Neuronal stem cell (in vitro differentiated cells): ENCODE data around the gene DTX2.

Experiments
- DNase-seq: peaks from one replicate; pipeline ENCODE4 v3.0.0-alpha.2; 2013; ENCODE audit warnings: low spot score
- H2AFZ ChIP-seq: one replicate; pipeline ENCODE4 v1.6.1; 2013; ENCODE audit warnings: mild to moderate bottlenecking, low read length, inconsistent platforms
- H2AK5ac ChIP-seq: 2 replicates; pipeline ENCODE4 v1.6.1; 2013; ENCODE audit warnings: low read depth, mild to moderate bottlenecking, inconsistent platforms, low read length, moderate library complexity, mixed read lengths
- H2BK120ac ChIP-seq: 2 replicates; pipeline ENCODE4 v1.6.1; 2013; ENCODE audit warnings: low read depth, mild to moderate bottlenecking, inconsistent platforms, low read length, moderate library complexity, mixed read lengths
- H2BK12ac ChIP-seq: one replicate; pipeline ENCODE4 v1.6.1; 2013; ENCODE audit warnings: low read length, inconsistent platforms
- H2BK15ac ChIP-seq: 2 replicates; pipeline ENCODE4 v1.6.1; 2013; ENCODE audit warnings: mild to moderate bottlenecking, low read length, inconsistent platforms, mixed read lengths
- H2BK5ac ChIP-seq: one replicate; pipeline ENCODE4 v1.6.1; 2013; ENCODE audit warnings: inconsistent platforms, mild to moderate bottlenecking, low read length, moderate library complexity
- H3K14ac ChIP-seq: one replicate; pipeline ENCODE4 v1.6.1; 2013; ENCODE audit warnings: low read length, inconsistent platforms
- H3K18ac ChIP-seq: 2 replicates; pipeline ENCODE4 v1.6.1; 2013; ENCODE audit warnings: low read length, inconsistent platforms
- H3K23ac ChIP-seq: 2 replicates; pipeline ENCODE4 v1.6.1; 2013; ENCODE audit warnings: low read depth, mild to moderate bottlenecking, mixed read lengths, low read length, inconsistent platforms; ENCODE audit not compliant: poor library complexity
- H3K27ac ChIP-seq: replicated peaks from 3 replicates; pipeline ENCODE4 v1.5.1; 2013; ENCODE audit warnings: low read length, inconsistent platforms
- H3K27me3 ChIP-seq, 3 experiments: 2 replicates each; pipeline ENCODE4 v1.6.1; 2013; ENCODE audit warnings: low read length in 3 of 3, mild to moderate bottlenecking in 2 of 3, inconsistent platforms in 1 of 3, low read depth in 1 of 3, mixed read lengths in 1 of 3, moderate library complexity in 1 of 3; ENCODE audit not compliant: control insufficient read depth in 3 of 3, insufficient read depth in 3 of 3
- H3K36me3 ChIP-seq, 2 donors: replicated peaks in 1 of 2; 2 replicates each; pipeline ENCODE4 v1.6.1; 2013; ENCODE audit warnings: low read length in 2 of 2; ENCODE audit not compliant: control insufficient read depth in 2 of 2, insufficient read depth in 2 of 2
- H3K4ac ChIP-seq: 2 replicates; pipeline ENCODE4 v1.6.1; 2013; ENCODE audit warnings: inconsistent platforms, mild to moderate bottlenecking, low read length, moderate library complexity
- H3K4me1 ChIP-seq, 2 donors: 1 replicate in 1 of 2; 2 replicates in 1 of 2; pipeline ENCODE4 v1.6.1; 2013; ENCODE audit warnings: low read length in 2 of 2, low read depth in 1 of 2; ENCODE audit not compliant: control insufficient read depth in 2 of 2, insufficient read depth in 1 of 2
- H3K4me2 ChIP-seq: one replicate; pipeline ENCODE4 v1.6.1; 2013; ENCODE audit warnings: mild to moderate bottlenecking, low read length, inconsistent platforms; ENCODE audit not compliant: insufficient read depth, poor library complexity, severe bottlenecking
- H3K4me3 ChIP-seq, 2 donors: 2 replicates each; pipeline ENCODE4 v1.5.1; 2013; ENCODE audit warnings: low read length in 2 of 2, mild to moderate bottlenecking in 2 of 2, inconsistent platforms in 1 of 2, moderate library complexity in 1 of 2
- H3K79me1 ChIP-seq: one replicate; pipeline ENCODE4 v1.6.1; 2013; ENCODE audit warnings: low read depth, mild to moderate bottlenecking, inconsistent platforms, low read length, moderate library complexity
- H3K9ac ChIP-seq: one replicate; pipeline ENCODE4 v1.6.1; 2013; ENCODE audit warnings: mild to moderate bottlenecking, low read depth, low read length, inconsistent platforms; ENCODE audit not compliant: poor library complexity
- H3K9me3 ChIP-seq, 2 donors: replicated peaks in 1 of 2; 2 replicates each; pipeline versions ENCODE3 to v1.6.1; 2013; ENCODE audit warnings: low read length in 2 of 2, mild to moderate bottlenecking in 2 of 2, inconsistent platforms in 1 of 2, low read depth in 1 of 2, mixed read lengths in 1 of 2, moderate library complexity in 1 of 2; ENCODE audit not compliant: control insufficient read depth in 2 of 2, insufficient read depth in 1 of 2
- H4K8ac ChIP-seq: one replicate; pipeline ENCODE4 v1.6.1; 2013; ENCODE audit warnings: low read depth, mild to moderate bottlenecking, inconsistent platforms, low read length, moderate library complexity
- H4K91ac ChIP-seq: one replicate; pipeline ENCODE4 v1.6.1; 2013; ENCODE audit warnings: low read length, low read depth, mild to moderate bottlenecking, inconsistent platforms; ENCODE audit not compliant: poor library complexity
- WGBS, 2 donors: extraction: QIAGEN DNeasy Blood & Tissue Kit; methylation state at CpG; one replicate each; pipeline ENCODE4 v1.1.7; 2013; ENCODE audit warnings: missing lambda C conversion rate in 2 of 2, mixed read lengths in 1 of 2; ENCODE audit not compliant: insufficient read length in 2 of 2, insufficient replicate concordance in 1 of 2; ENCODE audit errors: extremely low coverage in 2 of 2; 5-methylcytosine and 5-hydroxymethylcytosine counted together

Gene DTX2

GRCh38 chr7:76426246-76426645 is 35.3 kb upstream of the DTX2 start:
- H3K79me1 ChIP-seq = no peaks in the 10 kb centered on the region
- no CpG with 5 or more reads among the region's 4 CpGs for WGBS, 2 donors
- H2BK15ac ChIP-seq = no peak overlapping the region
- no peak overlapping the region for H3K23ac ChIP-seq
- H2AK5ac ChIP-seq = peak overlapping the region; percentile 25
- DNase-seq = no peak
- no peak overlapping the region for H4K91ac ChIP-seq
- H2BK5ac ChIP-seq = no peak overlapping the region
- H3K4me3 ChIP-seq = no peak overlapping the region
- peak overlapping the region; percentile 52 for H3K18ac ChIP-seq
- H3K36me3 ChIP-seq = no peaks in the 10 kb centered on the region
- peaks cover 4 to 8% of the 10 kb centered on the region in 2 donors for H3K4me1 ChIP-seq
- no peak overlapping the region for H4K8ac ChIP-seq
- H3K4ac ChIP-seq = no peak overlapping the region
- H3K27me3 ChIP-seq = peaks cover 0 to 3% (median 0%) of the 10 kb centered on the region in 3 experiments
- no peaks in the 10 kb centered on the region for H3K9me3 ChIP-seq
- H3K14ac ChIP-seq = no peak overlapping the region
- no peak overlapping the region for H3K9ac ChIP-seq
- no peak overlapping the region for H2AFZ ChIP-seq
- H3K4me2 ChIP-seq = no peak overlapping the region
- H2BK12ac ChIP-seq = no peak overlapping the region
- H2BK120ac ChIP-seq = no peak overlapping the region
- H3K27ac ChIP-seq = no peak overlapping the region

GRCh38 chr7:76427635-76428034 is 33.9 kb upstream of the DTX2 start:
- no peak overlapping the region for H3K18ac ChIP-seq
- H3K4me2 ChIP-seq = no peak overlapping the region
- H3K79me1 ChIP-seq = no peaks in the 10 kb centered on the region
- H3K36me3 ChIP-seq = no peaks in the 10 kb centered on the region
- no peak overlapping the region for H3K4me3 ChIP-seq
- H3K27me3 ChIP-seq = peaks cover 0 to 3% (median 0%) of the 10 kb centered on the region in 3 experiments
- H2AK5ac ChIP-seq = no peak overlapping the region
- no CpG with 5 or more reads among the region's 5 CpGs for whole genome bisulfite sequencing, 2 donors
- H4K91ac ChIP-seq = no peak overlapping the region
- no peak overlapping the region for H2AFZ ChIP-seq
- H3K14ac ChIP-seq = no peak overlapping the region
- H3K9me3 ChIP-seq = no peaks in the 10 kb centered on the region
- H3K27ac ChIP-seq = no peak overlapping the region
- no peak overlapping the region for H2BK12ac ChIP-seq
- H2BK120ac ChIP-seq = no peak overlapping the region
- H4K8ac ChIP-seq = no peak overlapping the region
- H3K4ac ChIP-seq = no peak overlapping the region
- H3K23ac ChIP-seq = no peak overlapping the region
- H2BK15ac ChIP-seq = no peak overlapping the region
- no peak overlapping the region for H2BK5ac ChIP-seq
- H3K9ac ChIP-seq = no peak overlapping the region
- no peak for DNase-seq
- H3K4me1 ChIP-seq = peaks cover 4 to 8% of the 10 kb centered on the region in 2 donors

- H4K8ac ChIP-seq = no peak overlapping the region
- H2AFZ ChIP-seq = no peak overlapping the region
- no peaks in the 10 kb centered on the region for H3K9me3 ChIP-seq
- no peak overlapping the region for H2BK5ac ChIP-seq
- H3K36me3 ChIP-seq = no peaks in the 10 kb centered on the region
- no peak overlapping the region for H2BK120ac ChIP-seq
- H3K4me1 ChIP-seq = peaks cover 2 to 6% of the 10 kb centered on the region in 2 donors
- WGBS, 2 donors = no CpG with 5 or more reads among the region's 13 CpGs
- DNase-seq = no peak
- H3K14ac ChIP-seq = no peak overlapping the region
- no peak overlapping the region for H2AK5ac ChIP-seq
- no peak overlapping the region for H2BK12ac ChIP-seq
- no peak overlapping the region for H3K23ac ChIP-seq
- H3K27me3 ChIP-seq = peaks cover 0 to under 1% (median 0%) of the 10 kb centered on the region in 3 experiments
- H2BK15ac ChIP-seq = no peak overlapping the region
- H3K18ac ChIP-seq = no peak overlapping the region
- no peak overlapping the region for H3K27ac ChIP-seq
- H3K4me3 ChIP-seq = no peak overlapping the region
- no peaks in the 10 kb centered on the region for H3K79me1 ChIP-seq
- H3K4me2 ChIP-seq = no peak overlapping the region
- no peak overlapping the region for H3K9ac ChIP-seq
- H4K91ac ChIP-seq = no peak overlapping the region
- H3K4ac ChIP-seq = no peak overlapping the region
Measured at GRCh38 chr7:76428149-76428823, 33.2 kb upstream of the DTX2 start.

DNA sequence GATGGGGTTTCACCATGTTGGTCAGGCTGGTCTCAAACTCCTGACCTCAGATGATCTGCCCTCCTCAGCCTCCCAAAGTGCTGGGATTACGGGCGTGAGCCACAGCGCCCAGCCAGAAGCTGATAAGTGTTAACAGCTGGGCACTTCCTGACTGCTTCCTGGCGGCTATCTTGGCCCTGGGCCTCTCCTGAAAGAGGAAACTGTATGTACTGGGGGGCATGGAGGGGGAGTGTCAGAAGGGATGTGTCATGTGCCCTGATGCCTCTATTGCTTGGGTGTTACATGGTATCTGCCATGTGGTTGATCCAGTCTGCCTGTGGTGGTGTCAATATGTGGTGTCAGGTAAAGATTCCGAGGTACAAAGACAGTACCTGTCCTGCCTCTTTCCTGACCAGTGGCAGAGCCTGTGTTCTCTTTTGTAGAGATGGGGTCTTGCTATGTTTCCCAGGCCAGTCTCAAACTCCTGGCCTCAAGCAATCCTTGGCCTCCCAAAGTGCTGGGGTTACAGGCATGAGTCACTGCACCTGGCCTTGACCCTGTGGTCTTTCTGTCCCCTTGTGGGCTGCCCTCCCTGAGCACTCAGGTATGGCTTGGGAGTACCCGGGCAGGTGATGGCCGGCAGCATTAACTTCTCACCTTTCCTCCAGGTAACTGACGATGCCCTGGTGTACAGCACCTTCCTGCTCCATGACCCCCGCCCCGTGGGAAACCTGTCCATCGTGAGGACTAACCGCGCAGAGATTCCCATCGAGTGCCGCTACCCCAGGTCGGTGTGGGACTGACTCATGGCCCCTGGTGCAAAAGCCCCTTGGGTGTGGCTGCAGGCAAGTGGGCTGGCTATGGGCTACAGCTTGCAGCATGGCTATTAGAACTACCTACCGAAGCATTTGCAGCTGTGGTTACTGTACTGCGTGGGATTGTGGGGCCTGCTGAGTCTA is 32.4 kb upstream of the DTX2 start:
- Histone ChIP-seq H3K4me1 (no peaks in the 10 kb centered on the region), H3K9ac (no peak overlapping the region), H2BK5ac (no peak overlapping the region), H2BK12ac (no peak overlapping the region), H2BK120ac (no peak overlapping the region), H3K4me2 (no peak overlapping the region), H2BK15ac (no peak overlapping the region), H3K4ac (no peak overlapping the region), H3K9me3 (no peaks in the 10 kb centered on the region), H3K79me1 (no peaks in the 10 kb centered on the region), H2AFZ (no peak overlapping the region), H3K27me3 (no peaks in the 10 kb centered on the region), H3K4me3 (no peak overlapping the region), H2AK5ac (no peak overlapping the region), H3K36me3 (no peaks in the 10 kb centered on the region), H3K27ac (no peak overlapping the region), H4K91ac (peak overlapping the region; percentile 53), H3K23ac (no peak overlapping the region), H4K8ac (no peak overlapping the region), H3K14ac (no peak overlapping the region), H3K18ac (no peak overlapping the region)
- no CpG with 5 or more reads among the region's 18 CpGs for WGBS, 2 donors
- no peak for DNase-seq
